Keratinocyte (primary cell): ENCODE measurements around the gene ATP11A. TPM values are rescaled to one million over a fixed set of nuclear protein-coding genes. Genes with fewer than 3 reads are reported as not detected.

Experiments
- DNase-seq: peaks from one replicate; pipeline ENCODE4 v3.0.0-alpha.2; 2011; ENCODE audit warnings: low read depth, missing footprints, low spot score
- FAIRE-seq: peaks from 2 replicates; lab custom pipeline; 2011; peaks lifted over from hg19 to GRCh38; lab: Jason Lieb, UNC
- H2AFZ ChIP-seq: 2 replicates; pipeline ENCODE4 v1.6.0; 2012; ENCODE audit warnings: low read length, control low read depth, inconsistent platforms; ENCODE audit not compliant: control insufficient read depth
- H3K27ac ChIP-seq: 2 replicates; pipeline ENCODE4 v1.5.1; 2011; ENCODE audit warnings: low read length; ENCODE audit not compliant: control insufficient read depth, insufficient read depth
- H3K27me3 ChIP-seq: 3 replicates; pipeline ENCODE4 v1.6.0; 2011; ENCODE audit warnings: low read length; ENCODE audit not compliant: control insufficient read depth, insufficient read depth; ENCODE audit errors: extremely low read depth
- H3K36me3 ChIP-seq, 2 experiments: 2 replicates in 1 of 2; 3 replicates in 1 of 2; pipeline ENCODE4 v1.5.1; 2011; ENCODE audit warnings: low read length in 2 of 2, mild to moderate bottlenecking in 1 of 2; ENCODE audit not compliant: control insufficient read depth in 2 of 2, insufficient read depth in 2 of 2; ENCODE audit errors: extremely low read depth in 1 of 2
- H3K4me1 ChIP-seq: 3 replicates; pipeline ENCODE4 v1.5.1; 2011; ENCODE audit warnings: low read length; ENCODE audit not compliant: control insufficient read depth, insufficient read depth; ENCODE audit errors: extremely low read depth
- H3K4me2 ChIP-seq: 3 replicates; pipeline ENCODE4 v1.6.0; 2011; ENCODE audit warnings: low read depth, low read length; ENCODE audit not compliant: control insufficient read depth, insufficient read depth; ENCODE audit errors: extremely low read depth
- H3K4me3 ChIP-seq, 3 experiments: fragments of 200-600 bp in 1 of 3; sonication (generic) in 1 of 3; 2 replicates in 2 of 3; 3 replicates in 1 of 3; pipeline ENCODE4 v1.5.1; 2011 to 2016; ENCODE audit warnings: low read length in 3 of 3, mild to moderate bottlenecking in 3 of 3, control low read depth in 2 of 3, inconsistent platforms in 1 of 3, low read depth in 1 of 3, mixed read lengths in 1 of 3, mixed run types in 1 of 3, moderate library complexity in 1 of 3; ENCODE audit not compliant: control insufficient read depth in 2 of 3, insufficient read depth in 2 of 3; ENCODE audit errors: extremely low read depth in 1 of 3
- H3K79me2 ChIP-seq: 2 replicates; pipeline ENCODE4 v1.6.0; 2012; ENCODE audit warnings: low read length; ENCODE audit not compliant: control insufficient read depth, insufficient read depth
- H3K9ac ChIP-seq: 3 replicates; pipeline ENCODE4 v1.6.0; 2011; ENCODE audit warnings: low read length; ENCODE audit not compliant: control insufficient read depth, insufficient read depth; ENCODE audit errors: extremely low read depth
- H3K9me1 ChIP-seq: 3 replicates; pipeline ENCODE4 v1.6.0; 2011; ENCODE audit warnings: low read length; ENCODE audit not compliant: control insufficient read depth, insufficient read depth; ENCODE audit errors: extremely low read depth
- H3K9me3 ChIP-seq: 2 replicates; pipeline ENCODE4 v1.5.1; 2012; ENCODE audit warnings: low read depth, low read length; ENCODE audit not compliant: control insufficient read depth
- H4K20me1 ChIP-seq: 3 replicates; pipeline ENCODE4 v1.6.0; 2011; ENCODE audit warnings: low read length; ENCODE audit not compliant: control insufficient read depth, insufficient read depth; ENCODE audit errors: extremely low read depth
- CTCF ChIP-seq, 3 experiments: IDR thresholded peaks in 1 of 3; conservative IDR thresholded peaks in 1 of 3; optimal IDR thresholded peaks in 1 of 3; 2 replicates in 2 of 3; 3 replicates in 1 of 3; pipeline versions ENCODE3 to v1.5.1; 2011; ENCODE audit warnings: low read length in 3 of 3, mild to moderate bottlenecking in 3 of 3, moderate library complexity in 2 of 3, control low read depth in 1 of 3, inconsistent platforms in 1 of 3; ENCODE audit not compliant: insufficient read depth in 2 of 3; ENCODE audit errors: extremely low read depth in 1 of 3
- EZH2 ChIP-seq: IDR thresholded peaks from one replicate; pipeline ENCODE4 v1.6.1; 2012; ENCODE audit warnings: inconsistent platforms, mild to moderate bottlenecking, low read length, moderate library complexity
- dilution Hi-C: fragments of 300-500 bp; cut with MboI; formaldehyde crosslinking; loops from one replicate; pipeline ENCODE4 v1.7.0; 2020; ENCODE audit warnings: low sequenced_read_pairs; ENCODE audit not compliant: extremely low pct_ligation_motif_present
- polyA plus RNA-seq, 5 experiments: library from polyadenylated mRNA; depleted of rRNA in 3 of 5; stranded (reverse) in 3 of 5; stranded (forward) in 1 of 5; unstranded in 1 of 5; fragments of >200 nt; gene quantifications; 1 replicate in 1 of 5; 2 replicates in 3 of 5; 3 replicates in 1 of 5; pipeline versions ENCODE4 v1.2.1 to v1.2.3, GENCODE V29; 2011 to 2012; ENCODE audit warnings: missing spikeins in 2 of 5, low read depth in 1 of 5, low replicate concordance in 1 of 5

Gene ATP11A
- polyA plus RNA-seq, 1 donor (not counting 4 experiments of a cell fraction or from before 2014, with no cell fraction given): 4.3 TPM

- Histone ChIP-seq H4K20me1 (peaks cover 10% of the 10 kb centered on the region), H3K36me3 (no peaks in the 10 kb centered on the region), H3K9me3 (no peaks in the 10 kb centered on the region), H3K4me2 (no peak overlapping the region), H3K27me3 (no peaks in the 10 kb centered on the region), H2AFZ (no peak overlapping the region), H3K9me1 (no peaks in the 10 kb centered on the region), H3K4me1 (peaks cover 9% of the 10 kb centered on the region), H3K27ac (no peak overlapping the region), H3K79me2 (peaks cover 12% of the 10 kb centered on the region), H3K9ac (no peak overlapping the region), H3K4me3 (no peak overlapping the region)
- dilution Hi-C loops: no loop called here
- DNase-seq (no peak), FAIRE-seq (no peak)
- TF ChIP-seq CTCF (optimal IDR thresholded peaks at IDR 0.05 in 1 of 3, IDR thresholded peaks at IDR 0.05 in 1 of 3, conservative IDR thresholded peaks at IDR 0.05 in 1 of 3; ENCODE audit: extremely low read depth in 1 of 3, insufficient read depth in 2 of 3, low read length in 3 of 3) (no peak), EZH2 (no peak)
Observed at GRCh38 chr13:112741185-112741755, 51.4 kb downstream of the ATP11A start.

- no peak overlapping the region for H2AFZ ChIP-seq
- DNase-seq (no peak), FAIRE-seq (no peak)
- peaks cover 9% of the 10 kb centered on the region for H3K4me1 ChIP-seq
- dilution Hi-C loops: no loop called here
- no peak overlapping the region for H3K4me3 ChIP-seq
- TF ChIP-seq CTCF (optimal IDR thresholded peaks at IDR 0.05 in 1 of 3, IDR thresholded peaks at IDR 0.05 in 1 of 3, conservative IDR thresholded peaks at IDR 0.05 in 1 of 3; ENCODE audit: extremely low read depth in 1 of 3, insufficient read depth in 2 of 3, low read length in 3 of 3): no peak
- no peak for TF ChIP-seq EZH2
- no peaks in the 10 kb centered on the region for H3K36me3 ChIP-seq
- H3K9ac ChIP-seq: no peak overlapping the region
- H3K27me3 ChIP-seq: no peaks in the 10 kb centered on the region
- no peak overlapping the region for H3K4me2 ChIP-seq
- peaks cover 10% of the 10 kb centered on the region for H4K20me1 ChIP-seq
- no peaks in the 10 kb centered on the region for H3K9me1 ChIP-seq
- no peaks in the 10 kb centered on the region for H3K9me3 ChIP-seq
- peaks cover 13% of the 10 kb centered on the region for H3K79me2 ChIP-seq
- no peak overlapping the region for H3K27ac ChIP-seq
Observed at GRCh38 chr13:112741835-112742570, 52.2 kb downstream of the ATP11A start.
